ENCODE results near the gene SMARCD1. TPM values are rescaled to one million over a fixed set of nuclear protein-coding genes. Genes with fewer than 3 reads are reported as not detected.

The SMARCD1 gene
- total and polyA plus RNA-seq, 7 donors = 11.7 to 21.1 (median 16.4) TPM

- no peak for TF ChIP-seq CTCF (IDR thresholded peaks at IDR 0.05)
- intact Hi-C loops (cut with DNase I) = no loop called here
- 14 to 20% (median 15%) methylated on average over 13 of the region's 13 CpGs for WGBS, 3 donors
- Histone ChIP-seq H3K27ac (peak within 1 kb of the TSS; percentile 79), H3K4me1 (peaks cover 36% of the 10 kb centered on the region), H3K27me3 (ENCODE audit: insufficient read depth in 3 of 3, low read length in 2 of 3) (no peaks in the 10 kb centered on the region), H3K9me3 (no peaks in the 10 kb centered on the region), H3K36me3 (ENCODE audit: insufficient read depth in 1 of 2, low read depth in 1 of 2) (peaks cover 4 to 48% of the 10 kb centered on the region in 2 donors), H3K4me3 (peak within 1 kb of the TSS; percentile 67)
- DNase-seq (peak; percentile 70 to 86), ATAC-seq (peak; percentile 89 to 91 (median 90))
Measured at GRCh38 chr12:50103767-50104321, 18.7 kb downstream of the SMARCD1 start, which contains the start of gene GPD1. TSS of gene GPD1 (plus strand) at chr12:50104008. CDS start at chr12:50104051, 43 bp downstream.

- Histone ChIP-seq H3K36me3 (ENCODE audit: insufficient read depth in 1 of 2, low read depth in 1 of 2) (peaks cover 0 to 43% of the 10 kb centered on the region in 2 donors), H3K4me1 (peaks cover 44% of the 10 kb centered on the region), H3K9me3 (no peaks in the 10 kb centered on the region), H3K27ac (peak overlapping the region; percentile 79), H3K27me3 (ENCODE audit: insufficient read depth in 3 of 3, low read length in 2 of 3) (no peaks in the 10 kb centered on the region), H3K4me3 (peak overlapping the region; percentile 67)
- TF ChIP-seq CTCF (IDR thresholded peaks at IDR 0.05) = no peak
- DNase-seq (peak; percentile 63 to 77), ATAC-seq (peak; percentile 40 to 62 (median 50))
- 28 to 48% (median 32%) methylated on average over 14 of the region's 14 CpGs for WGBS, 3 donors
- intact Hi-C loops (cut with DNase I) = no loop called here
Measured at GRCh38 chr12:50104417-50105366, 19.6 kb downstream of the SMARCD1 start.

GRCh38 chr12:50105913-50106450 lies 20.8 kb downstream of the SMARCD1 start:
- peaks cover 56% of the 10 kb centered on the region for H3K4me1 ChIP-seq
- peak overlapping the region; percentile 67 for H3K4me3 ChIP-seq
- peaks cover 0 to 33% of the 10 kb centered on the region in 2 donors for H3K36me3 ChIP-seq (ENCODE audit: insufficient read depth in 1 of 2, low read depth in 1 of 2)
- ATAC-seq = no peak
- H3K27ac ChIP-seq = peak overlapping the region; percentile 79
- intact Hi-C loops (cut with DNase I) = no loop called here
- no peaks in the 10 kb centered on the region for H3K9me3 ChIP-seq
- no peak for DNase-seq
- H3K27me3 ChIP-seq (ENCODE audit: insufficient read depth in 3 of 3, low read length in 2 of 3) = no peaks in the 10 kb centered on the region
- no peak for TF ChIP-seq CTCF (IDR thresholded peaks at IDR 0.05)
- 54 to 75% (median 60%) methylated on average over 12 of the region's 12 CpGs for WGBS, 3 donors

DNA sequence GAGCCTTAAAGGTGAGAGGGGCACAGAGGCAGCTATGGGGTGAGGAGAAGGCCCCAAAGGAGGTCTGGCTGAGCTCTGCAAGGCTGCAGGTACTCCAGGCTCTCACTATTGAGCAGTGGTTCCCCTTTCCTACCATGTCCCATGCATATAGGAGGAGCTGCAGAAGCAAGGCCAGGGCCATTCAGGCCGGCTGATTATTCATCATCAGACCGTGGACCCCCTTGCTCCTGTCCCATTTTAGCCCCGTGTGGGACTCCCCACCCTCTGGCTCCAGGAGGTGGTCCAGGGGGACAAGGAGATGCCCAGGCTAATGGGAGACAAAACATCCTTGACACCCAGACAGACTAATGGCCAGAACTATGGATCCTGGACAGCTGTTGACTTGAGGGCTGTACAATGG lies 21.8 kb downstream of the SMARCD1 start:
- H3K9me3 ChIP-seq = no peaks in the 10 kb centered on the region
- intact Hi-C loops (cut with DNase I) = no loop called here
- no peak for TF ChIP-seq CTCF (IDR thresholded peaks at IDR 0.05)
- peak overlapping the region; percentile 67 for H3K4me3 ChIP-seq
- H3K36me3 ChIP-seq (ENCODE audit: insufficient read depth in 1 of 2, low read depth in 1 of 2) = peaks cover 0 to 33% of the 10 kb centered on the region in 2 donors
- no peaks in the 10 kb centered on the region for H3K27me3 ChIP-seq (ENCODE audit: insufficient read depth in 3 of 3, low read length in 2 of 3)
- H3K27ac ChIP-seq = peak overlapping the region; percentile 79
- WGBS, 3 donors = 65 to 69% (median 69%) methylated on average over 3 of the region's 3 CpGs
- no peak for DNase-seq
- H3K4me1 ChIP-seq = peaks cover 62% of the 10 kb centered on the region
- ATAC-seq = no peak
